GM10847 (cell line): ENCODE results near the gene KANSL3.

Experiments used
- POLR2A ChIP-seq: IDR thresholded peaks from 2 replicates; pipeline ENCODE4 v1.6.1; 2011; ENCODE audit not compliant: insufficient read length; ENCODE audit errors: extremely low read depth

KANSL3 gene

DNA sequence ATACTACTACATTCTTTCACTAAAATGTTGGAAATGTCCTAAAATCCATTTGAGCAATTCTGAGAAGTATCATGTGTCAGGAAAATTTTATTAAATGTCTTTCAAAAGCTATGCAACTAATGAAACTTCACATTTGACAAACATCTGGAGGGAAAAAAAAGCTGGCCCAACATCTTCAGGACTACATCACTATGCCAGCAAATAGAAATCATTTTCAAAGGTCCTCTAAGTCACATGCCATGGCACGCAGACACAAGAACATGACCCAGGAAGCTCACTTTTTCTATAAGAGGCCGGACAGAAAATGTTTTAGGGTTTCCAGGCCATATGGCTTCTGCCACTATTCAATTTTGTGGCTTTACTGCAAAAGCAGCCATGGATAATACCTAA lies 11.6 kb downstream of the KANSL3 start:
- TF ChIP-seq POLR2A, result no peak

DNA sequence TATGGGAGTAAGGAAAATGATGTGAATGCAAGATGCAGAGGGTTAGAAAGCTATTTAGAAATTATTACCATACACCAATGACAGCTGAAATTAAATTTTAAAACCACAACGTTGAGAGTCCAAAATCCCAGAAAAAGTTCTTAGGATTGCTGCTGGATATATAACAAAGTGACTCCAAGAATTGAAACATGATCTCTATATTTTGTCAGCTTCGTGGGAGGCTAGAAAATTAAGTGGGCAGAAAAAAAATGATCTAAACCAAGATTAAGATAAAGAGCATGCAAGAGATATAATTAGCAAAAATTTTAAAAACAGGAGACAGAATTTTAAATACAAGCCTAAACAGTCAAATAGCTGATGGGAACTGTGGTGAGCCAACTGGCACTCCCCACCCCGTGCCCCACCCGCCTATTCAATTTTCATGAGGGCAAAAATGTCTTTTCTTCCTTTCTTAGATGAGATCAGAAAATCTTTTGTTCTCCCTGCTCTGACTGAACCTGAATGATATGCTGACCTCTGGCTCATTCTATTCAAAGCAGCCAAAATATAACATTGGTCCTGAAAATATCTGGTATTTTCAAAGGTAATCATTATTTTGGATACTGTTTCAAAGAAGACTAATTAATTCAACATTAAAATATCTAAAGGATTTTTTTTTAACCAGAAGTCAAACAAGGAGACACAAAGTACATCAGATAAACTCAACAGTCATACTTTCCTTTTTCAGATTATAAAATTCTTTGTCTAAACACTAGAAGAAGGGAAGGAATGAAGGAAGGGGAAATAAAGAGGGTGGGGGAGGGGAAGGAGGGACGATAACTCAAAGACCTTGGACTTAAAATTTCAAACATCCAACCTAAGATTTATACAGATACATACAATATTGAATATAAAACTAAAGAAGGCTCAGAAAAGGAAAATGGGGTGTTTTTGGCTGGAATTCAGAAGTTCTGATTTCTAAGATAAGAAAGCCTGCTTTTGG lies 12.2 kb downstream of the KANSL3 start:
- no peak for TF ChIP-seq POLR2A

DNA sequence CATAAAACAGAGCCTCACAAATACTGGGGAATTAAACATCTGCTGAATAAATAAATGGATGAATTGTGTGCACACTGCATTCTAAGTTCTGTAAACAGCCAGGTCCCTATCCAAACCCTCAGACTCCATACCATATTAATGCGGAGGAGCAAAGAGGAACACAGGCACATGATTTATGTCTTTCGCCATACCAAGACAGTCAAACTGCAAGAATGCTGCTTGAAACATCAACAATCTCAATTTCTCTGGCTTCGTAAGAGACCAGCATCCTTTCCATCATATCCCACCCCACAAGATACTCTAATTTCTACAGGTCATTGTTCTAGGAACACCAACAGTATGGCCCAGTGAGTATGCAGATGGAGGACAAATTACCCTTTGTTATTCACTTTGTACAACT lies 15.0 kb downstream of the KANSL3 start:
- TF ChIP-seq POLR2A, result no peak

DNA sequence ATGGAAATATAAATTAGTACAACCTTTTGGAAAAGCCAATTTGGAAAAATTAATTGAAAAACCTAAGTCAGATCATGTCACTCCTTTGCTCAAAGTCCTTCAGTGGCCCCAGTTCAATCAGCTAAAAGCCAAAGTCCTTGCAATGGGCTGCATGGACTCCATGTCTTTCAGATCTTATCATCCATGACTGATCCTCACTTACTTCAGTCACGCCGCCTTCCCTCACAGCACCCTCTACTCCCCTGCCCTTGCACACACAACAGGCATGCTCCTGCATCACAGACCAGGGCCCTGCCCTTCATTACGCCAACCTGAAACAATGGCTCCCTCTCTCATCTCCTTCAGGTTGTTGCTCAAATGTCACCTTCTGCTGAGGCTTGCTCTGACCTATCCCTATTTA lies 15.6 kb downstream of the KANSL3 start:
- TF ChIP-seq POLR2A, result no peak

DNA sequence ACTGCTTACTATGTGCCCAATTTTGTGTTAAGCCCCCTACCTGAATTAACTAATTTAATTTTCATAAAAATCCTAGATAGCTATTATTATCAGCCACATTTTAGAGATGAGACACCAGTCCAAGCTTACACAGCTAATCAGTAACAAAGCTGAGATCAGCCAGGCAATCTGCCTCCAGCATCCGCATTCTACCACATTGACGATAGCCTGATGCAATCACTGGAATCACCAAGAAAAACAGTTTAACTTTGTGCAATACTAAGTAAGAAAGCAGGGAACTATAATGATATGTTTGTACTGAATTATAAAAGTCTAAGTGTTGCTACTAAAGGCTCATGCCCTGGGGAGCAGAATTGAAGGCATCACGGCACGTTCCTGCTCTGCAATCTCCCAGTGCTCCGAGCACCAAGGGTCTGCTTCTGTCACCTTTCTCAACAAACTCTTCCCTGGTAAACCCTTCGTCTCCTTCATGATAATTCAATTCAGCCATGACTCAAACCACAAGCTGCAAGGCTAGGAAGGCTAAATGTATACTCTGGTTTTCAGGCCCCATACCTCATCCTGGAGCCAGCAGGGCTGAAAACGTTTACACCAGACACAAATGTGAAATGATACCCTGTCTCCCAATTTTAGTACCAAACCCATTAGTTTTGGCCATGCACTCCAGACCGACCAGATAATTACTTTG lies 19.4 kb downstream of the KANSL3 start:
- TF ChIP-seq POLR2A, result no peak

DNA sequence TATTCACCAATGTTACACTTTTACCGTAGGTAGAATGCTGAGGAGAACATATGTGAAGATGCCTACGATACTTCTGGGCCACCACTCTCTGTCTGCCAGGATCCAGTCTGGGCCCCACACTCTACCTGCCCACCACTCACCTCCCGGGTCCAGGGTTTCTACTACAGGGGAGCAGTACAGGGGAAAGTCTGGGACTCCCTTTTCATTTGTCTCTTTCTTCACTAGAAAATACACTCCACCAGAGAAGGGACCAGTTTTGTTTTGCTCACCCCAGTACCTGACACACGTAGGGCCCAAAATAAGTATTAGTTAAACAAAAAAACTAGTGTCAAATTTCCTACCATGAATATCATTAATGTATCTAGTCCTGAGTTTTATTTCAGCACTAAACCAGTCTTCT lies 21.1 kb downstream of the KANSL3 start:
- no peak for TF ChIP-seq POLR2A

DNA sequence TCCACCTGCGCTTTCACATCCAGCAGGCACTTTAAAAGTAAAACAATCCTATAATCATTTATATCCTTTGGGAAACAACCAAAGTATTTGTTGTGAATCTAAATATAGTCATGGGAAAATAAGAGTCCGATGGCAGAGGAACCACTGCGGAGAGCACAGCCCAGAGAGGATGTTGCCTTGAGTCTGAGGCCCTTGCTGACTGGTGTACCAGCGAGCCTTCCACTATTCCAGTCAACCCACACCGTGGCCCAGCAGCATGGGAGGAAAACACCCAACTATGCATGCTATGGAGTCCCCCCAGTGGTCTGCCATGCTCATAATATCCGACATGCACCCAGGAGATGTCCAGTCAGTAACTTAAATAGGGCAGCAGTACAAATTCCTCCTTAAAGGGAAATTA lies 21.6 kb downstream of the KANSL3 start:
- no peak for TF ChIP-seq POLR2A

DNA sequence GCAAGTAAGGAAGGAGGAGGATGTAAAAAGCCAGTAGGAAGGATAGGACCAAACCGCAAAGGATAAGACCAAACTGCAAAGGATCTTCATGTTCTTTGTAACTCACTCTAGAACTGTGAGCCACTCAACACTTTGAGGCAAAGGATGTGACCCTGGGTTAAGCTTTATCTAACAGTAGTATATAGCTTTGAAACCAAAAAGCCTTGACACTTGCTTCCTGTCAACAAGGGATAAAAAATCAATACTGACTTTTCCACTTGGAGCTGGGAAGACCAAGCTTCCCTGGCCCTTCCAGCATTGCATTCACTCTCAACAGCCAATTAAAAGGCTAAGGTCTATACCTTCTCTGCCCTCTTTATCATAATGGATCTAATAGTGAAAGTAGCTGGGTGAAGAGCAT lies 22.0 kb downstream of the KANSL3 start:
- no peak for TF ChIP-seq POLR2A

DNA sequence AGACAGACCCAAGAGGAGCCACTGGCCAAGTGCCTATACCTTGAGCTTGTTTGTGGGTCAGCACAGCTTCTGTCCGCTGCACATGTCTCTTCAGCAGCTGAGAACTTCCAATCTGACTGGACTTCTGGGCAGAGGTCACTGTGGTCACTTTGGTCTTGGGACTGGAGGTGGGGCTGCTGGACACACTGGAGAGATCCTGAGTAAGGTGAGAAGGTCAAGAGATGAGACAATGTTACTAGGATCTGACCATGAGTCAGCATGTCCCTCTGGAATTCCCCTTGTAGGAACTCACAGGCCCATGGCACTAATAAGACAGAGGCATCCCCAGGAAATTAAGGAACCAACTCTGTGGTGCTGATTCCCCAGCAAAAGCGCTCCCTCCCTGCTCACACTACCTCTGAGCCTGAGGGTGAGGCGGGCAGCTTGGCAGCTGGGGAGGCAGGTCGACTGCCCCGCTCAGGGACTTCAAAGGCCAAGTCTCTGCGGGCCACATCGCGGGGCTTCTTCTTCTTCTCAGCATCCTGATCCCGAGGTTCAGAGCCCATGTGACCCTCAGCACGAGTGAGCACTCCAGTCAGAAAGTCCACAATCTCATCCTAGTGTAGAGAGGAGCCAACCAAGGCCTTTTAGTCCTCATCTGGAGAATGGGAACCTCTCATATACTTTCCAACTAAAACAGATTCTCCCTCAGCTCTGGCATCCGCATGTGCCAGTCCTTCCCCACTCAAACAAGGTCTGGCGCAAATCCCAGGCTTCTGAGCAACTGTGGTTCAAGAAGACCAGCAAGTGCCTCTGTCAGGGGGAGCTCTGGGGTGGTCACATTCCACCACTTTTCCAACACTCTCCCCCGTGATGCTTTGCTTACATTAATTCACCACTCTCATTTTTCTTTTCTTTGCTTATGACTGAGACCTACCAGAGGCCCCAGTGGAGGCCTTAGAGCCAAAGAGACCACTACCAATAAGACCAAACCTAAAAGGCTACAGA lies 29.4 kb downstream of the KANSL3 start:
- TF ChIP-seq POLR2A, result no peak

DNA sequence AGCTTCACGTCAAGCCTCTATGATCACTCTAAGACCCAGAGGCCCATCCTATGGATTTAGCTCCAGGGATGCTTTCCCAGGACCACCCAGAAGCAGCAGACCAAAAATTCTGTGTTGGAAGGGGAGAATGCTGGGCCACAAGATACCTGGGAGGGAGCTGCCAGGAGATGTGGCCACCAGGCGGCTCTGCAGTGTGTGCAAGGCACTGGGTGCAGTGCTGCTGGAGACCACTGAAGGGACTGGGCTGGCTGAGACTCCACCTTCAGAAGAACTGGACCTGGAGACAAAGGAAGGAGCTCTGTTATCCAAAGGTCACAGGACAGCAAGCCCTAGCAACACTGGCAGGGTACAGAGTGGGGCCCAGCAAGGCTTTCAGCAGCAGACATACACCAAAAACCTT lies 34.0 kb downstream of the KANSL3 start:
- no peak for TF ChIP-seq POLR2A

DNA sequence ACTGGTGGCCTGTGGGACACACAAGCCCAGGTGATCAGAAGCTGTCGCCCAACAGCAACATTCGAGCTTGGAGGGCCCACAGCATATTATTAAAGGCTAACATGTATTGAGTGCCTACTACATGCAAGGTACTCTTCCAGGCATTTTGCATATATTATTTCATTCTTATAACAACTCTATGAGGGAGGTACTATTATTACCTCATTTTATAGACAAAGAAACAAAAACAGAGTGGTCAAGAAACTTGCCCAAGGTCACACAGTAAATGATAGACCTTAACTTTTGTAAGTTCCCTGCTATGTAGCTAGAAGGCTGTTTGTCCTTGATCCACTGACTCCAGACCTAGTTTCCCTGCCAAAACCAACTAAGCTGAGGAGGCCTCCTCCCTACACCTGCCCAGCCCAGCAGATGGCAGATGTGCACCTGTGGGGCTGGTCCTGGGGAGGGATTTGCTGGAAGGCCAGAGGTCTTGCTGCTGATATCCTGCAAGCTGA lies 35.7 kb downstream of the KANSL3 start:
- no peak for TF ChIP-seq POLR2A

DNA sequence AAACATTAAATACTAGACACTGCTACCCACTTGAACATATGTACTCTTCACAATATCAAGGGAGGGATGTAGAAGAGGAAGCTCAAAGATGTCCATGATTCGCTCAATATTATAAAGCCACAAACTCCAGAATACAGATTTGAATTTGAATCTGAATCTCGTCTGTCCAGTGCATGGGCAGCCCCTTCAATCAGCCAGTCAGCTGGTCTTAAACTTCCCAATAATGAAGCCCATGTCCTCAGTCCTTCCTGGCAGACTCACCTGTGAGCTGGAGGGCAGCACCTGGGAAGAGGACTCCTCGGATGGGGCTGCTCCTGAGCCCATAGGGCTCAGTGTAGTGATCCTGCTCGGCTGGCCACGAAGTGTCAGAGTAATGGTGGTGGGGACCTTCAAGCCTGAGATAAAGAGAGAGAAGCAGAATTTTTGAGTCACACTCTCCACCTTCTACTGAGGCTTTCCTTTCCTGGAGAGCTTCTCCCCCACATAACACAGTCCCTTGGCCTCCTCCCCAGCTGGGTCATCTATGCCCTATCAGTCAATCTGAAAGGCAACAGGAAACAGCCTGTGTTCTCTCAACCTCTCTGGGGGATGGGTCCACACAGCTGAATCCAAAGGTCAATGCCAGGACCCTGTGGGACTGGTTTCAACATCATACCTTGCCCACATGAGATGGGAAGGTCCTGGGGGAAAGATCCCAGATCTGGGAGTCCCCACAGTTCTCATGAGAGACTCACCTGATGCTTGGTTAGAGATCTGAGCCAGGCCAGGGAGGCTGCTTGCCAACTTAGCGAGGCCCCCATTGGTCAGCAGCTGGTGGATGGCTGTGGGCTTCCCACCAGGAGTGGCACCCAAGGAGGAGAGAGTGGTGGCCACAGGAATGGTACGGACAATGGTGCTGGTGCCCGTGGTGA lies 36.5 kb downstream of the KANSL3 start:
- no peak for TF ChIP-seq POLR2A

DNA sequence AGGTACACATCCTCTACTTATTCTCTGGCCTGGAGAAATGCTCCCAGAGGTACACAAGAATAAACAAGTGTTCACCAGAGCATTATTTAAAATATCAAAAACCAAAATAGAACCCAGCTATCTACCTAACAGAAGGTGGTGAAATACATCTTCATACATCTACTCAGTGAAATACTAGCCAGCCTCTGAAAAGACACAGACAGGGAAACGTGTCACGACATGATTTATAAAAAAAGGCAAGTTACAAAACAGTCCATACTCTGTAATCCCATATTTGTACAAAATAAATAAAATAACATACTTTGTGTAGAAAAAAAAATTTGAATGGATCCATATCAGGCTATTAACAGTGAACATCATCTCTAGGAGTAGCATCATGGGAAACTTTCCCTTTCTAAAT lies 38.2 kb downstream of the KANSL3 start:
- TF ChIP-seq POLR2A, result no peak

DNA sequence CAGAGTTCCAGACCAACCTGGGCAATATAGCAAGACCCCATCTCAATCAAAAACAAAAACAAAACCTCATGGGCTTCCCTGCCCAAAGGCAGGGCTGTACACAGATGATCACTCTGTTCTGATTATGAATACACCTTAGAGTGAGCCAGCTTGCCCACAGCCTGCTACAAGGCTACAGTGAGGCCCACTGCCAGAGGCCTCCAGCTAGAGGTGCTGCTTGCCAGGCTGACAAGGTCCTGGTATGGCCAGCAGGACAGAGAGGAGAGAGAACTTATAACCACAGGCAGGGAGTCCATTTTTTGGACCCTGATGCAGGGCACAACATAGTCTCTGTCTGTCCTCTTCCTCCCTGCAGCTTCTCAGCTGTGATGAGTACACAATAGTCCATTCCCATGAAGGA lies 41.5 kb downstream of the KANSL3 start:
- TF ChIP-seq POLR2A, result no peak
